Fibroblast of mammary gland (primary cell): ENCODE data around the gene HNF1A.

Experiments used
- DNase-seq: peaks from one replicate; pipeline ENCODE4 v3.0.0-alpha.2; 2010; ENCODE audit warnings: low read depth
- H3K4me3 ChIP-seq: 2 replicates; pipeline ENCODE4 v1.5.1; 2011; ENCODE audit warnings: low read depth, mild to moderate bottlenecking, low read length, moderate library complexity; ENCODE audit not compliant: control insufficient read depth
- CTCF ChIP-seq: conservative IDR thresholded peaks from 2 replicates; pipeline ENCODE4 v1.5.1; 2011; ENCODE audit warnings: low read depth, low read length, inconsistent platforms; ENCODE audit not compliant: control insufficient read depth, insufficient read depth

The HNF1A gene

GRCh38 chr12:120979862-120980696 is 1.7 kb downstream of the HNF1A start:
- no peak overlapping the region for H3K4me3 ChIP-seq
- DNase-seq: no peak
- no peak for TF ChIP-seq CTCF

DNA sequence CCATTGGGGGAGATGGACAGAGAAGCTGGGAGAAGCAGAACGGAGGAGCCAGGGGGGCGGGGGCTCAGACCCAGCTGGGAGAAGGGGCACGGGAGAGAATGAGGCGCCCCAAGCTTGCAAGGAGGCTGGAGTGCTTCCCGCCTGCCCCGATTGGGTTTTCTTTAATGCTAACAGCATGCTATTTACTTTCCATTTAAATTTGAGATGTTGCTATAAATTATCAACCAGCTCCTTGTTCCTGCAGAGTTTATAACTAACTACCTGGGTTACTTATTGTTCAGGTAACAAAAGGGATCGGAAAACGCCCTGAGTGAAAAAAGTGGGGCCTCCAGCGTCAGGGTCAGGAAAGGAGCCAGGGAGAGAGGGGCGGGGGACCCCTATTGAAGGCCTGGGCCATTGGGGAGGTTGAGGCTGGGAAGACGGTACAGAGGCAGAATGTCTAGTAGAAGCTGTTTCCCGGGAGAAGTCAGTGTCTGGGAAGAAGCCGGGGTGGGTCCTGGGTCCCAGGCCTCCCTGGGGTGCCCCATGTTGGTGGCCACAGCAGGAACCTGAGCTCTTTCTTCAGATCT is 2.5 kb downstream of the HNF1A start:
- no peak for TF ChIP-seq CTCF
- no peak for DNase-seq
- no peak overlapping the region for H3K4me3 ChIP-seq

DNA sequence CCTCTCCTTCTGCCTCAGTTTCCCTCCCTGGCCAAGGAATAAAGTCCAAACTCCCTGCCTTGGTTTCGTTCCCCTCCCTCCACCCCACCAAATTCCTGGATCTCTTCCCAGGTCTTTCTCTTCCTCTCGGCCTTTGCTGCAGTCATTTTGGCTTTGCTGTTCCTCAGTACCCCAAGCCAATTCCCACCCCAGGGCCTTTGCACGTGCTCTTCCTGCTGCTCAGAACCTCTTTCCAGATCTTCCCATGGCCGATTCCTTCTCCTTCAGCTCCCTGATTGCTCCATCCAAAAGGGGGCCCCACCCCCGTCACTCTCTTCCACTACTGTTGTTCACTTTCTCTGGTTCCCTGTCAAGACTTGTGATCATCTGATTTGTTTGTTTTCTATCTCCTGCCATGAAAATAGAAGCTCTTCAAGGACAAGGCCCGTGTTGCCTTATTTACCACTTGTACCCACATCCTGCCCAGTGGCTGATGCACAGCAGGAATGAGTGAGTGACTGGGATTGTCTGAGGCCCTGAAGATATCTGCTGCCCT is 3.1 kb downstream of the HNF1A start:
- TF ChIP-seq CTCF: no peak
- no peak for DNase-seq
- H3K4me3 ChIP-seq: no peak overlapping the region

- no peak for TF ChIP-seq CTCF
Observed at GRCh38 chr12:120982659-120983058, 4.3 kb downstream of the HNF1A start.

DNA sequence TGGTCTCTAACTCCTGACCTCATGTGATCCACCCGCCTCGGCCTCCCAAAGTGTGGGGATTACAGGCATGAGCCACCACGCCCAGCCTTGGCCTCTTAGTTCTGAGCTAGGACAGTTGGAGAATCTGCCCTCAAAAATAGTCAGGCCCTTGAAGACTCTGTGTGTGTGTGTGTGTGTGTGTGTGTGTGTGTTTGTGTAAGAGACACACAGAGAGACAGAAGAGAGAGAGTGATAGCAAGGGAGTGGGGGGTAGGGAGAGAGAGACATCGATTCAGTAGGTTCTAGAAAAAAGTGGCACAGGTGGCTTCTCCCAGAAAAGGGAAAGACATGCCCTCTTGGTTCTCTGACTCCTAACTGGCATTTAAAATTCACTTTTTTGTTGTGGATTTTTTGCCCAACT is 5.4 kb downstream of the HNF1A start:
- no peak for TF ChIP-seq CTCF
- no peak for DNase-seq
- H3K4me3 ChIP-seq: no peak overlapping the region

More at GRCh38 chr12:120982659-120983058, 4.3 kb downstream of the HNF1A start:
- H3K4me3 ChIP-seq: no peak overlapping the region
- DNase-seq: no peak

- DNase-seq: no peak
- H3K4me3 ChIP-seq: no peak overlapping the region
- no peak for TF ChIP-seq CTCF
Observed at GRCh38 chr12:120984351-120984898, 6.1 kb downstream of the HNF1A start.
